GM12801 (cell line): ENCODE measurements around the gene PAK4.

Experiments used
- CTCF ChIP-seq: IDR thresholded peaks from one replicate; pipeline ENCODE4 v1.5.1; 2011; ENCODE audit warnings: control low read depth; ENCODE audit not compliant: insufficient read length; ENCODE audit errors: extremely low read depth

Gene PAK4

DNA sequence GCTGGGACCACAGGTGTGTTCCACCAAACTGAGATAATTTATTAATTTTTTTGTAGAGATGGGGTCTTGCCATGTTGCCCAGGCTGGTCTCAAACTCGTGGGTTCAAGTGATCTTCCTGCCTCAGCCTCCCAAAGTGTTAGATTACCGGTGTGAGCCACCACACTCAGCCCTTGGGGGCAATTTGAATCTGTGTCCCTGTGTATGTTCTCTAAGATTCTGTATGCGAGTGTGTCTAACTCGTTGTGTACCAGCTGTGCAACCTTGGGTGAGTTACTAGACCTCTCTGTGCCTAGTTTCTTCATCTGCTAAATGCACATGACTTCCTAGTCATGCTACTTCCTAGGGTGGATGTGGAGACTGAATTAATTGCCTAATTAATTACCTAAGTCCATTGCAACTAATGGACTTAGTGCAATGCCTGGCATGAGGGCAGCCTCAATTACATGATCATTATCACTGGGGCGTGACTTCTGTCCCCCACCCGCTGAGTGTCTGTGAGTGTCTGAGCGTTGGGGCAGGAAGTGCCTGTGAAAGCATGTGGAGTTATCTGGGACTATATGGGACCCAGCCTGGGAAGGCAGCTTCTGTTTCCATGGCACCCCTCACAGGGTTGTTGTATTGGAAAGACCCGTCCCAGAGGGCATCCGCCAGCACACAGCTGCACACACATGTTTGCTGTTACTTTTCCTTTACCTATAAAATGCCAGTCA lies 69.4 kb downstream of the PAK4 start:
- no peak for TF ChIP-seq CTCF

GRCh38 chr19:39195755-39196154 lies 70.2 kb downstream of the PAK4 start:
- no peak for TF ChIP-seq CTCF

GRCh38 chr19:39196320-39196719 lies 70.7 kb downstream of the PAK4 start:
- TF ChIP-seq CTCF = no peak

GRCh38 chr19:39196860-39197562 lies 71.4 kb downstream of the PAK4 start, which contains the start of gene NCCRP1:
NCCRP1 (plus strand) TSS chr19:39196964; CDS start chr19:39196983, 19 bp downstream.
- no peak for TF ChIP-seq CTCF

- TF ChIP-seq CTCF = no peak
These were observed 72.2 kb downstream of the PAK4 start for GRCh38 chr19:39197808-39198207.

DNA sequence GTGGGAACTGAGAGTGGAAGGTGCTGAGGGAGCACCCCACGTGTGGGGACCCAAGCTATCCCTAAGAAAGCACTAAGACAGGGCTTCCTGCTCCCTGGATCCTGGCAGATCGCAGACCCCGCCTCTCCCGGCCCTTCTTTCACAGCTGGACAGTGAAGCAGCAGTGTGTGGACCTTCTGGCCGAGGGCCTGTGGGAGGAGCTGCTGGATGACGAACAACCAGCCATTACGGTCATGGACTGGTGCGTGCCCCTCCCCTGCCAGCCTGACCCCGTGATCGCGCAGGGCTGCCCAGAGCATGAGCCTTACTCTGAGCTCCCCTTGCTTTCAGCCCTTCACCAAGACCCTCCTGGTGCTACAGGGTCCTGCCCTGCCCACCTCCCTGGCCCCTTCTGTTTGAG lies 73.4 kb downstream of the PAK4 start:
- no peak for TF ChIP-seq CTCF

DNA sequence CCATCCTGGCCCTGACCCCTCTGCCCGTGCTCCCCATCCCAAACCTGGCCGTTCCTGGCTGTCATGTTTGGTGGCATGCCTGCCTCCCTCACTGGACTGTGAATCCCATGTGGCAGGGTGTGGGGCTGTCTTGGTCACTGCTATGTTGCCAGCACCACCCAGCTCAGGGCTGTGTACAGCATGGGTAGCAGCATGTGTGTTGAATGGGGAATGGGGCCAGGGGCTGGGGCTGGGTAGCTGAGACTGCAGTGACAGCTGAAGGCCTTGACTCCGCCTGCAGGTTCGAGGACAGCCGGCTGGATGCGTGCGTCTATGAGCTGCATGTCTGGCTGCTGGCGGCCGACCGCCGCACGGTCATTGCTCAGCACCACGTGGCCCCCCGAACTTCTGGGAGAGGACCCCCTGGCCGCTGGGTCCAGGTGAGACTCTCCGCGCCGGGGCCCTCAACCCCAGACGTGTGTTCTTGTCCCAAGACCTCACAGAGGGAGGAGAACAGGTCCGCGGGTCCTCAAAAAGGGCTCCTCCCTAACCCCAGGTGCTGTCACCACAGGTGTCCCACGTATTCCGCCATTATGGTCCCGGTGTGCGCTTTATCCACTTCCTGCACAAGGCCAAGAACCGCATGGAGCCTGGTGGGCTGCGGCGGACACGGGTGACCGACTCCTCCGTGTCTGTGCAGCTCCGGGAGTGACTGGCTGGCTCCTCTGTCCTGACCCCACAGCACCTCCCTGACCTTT lies 74.6 kb downstream of the PAK4 start:
- TF ChIP-seq CTCF = no peak
